IPS-15b (cell line): ENCODE results near the gene HOXD9.

ENCODE experiments used
- H3K27me3 ChIP-seq: one replicate; pipeline ENCODE4 v1.6.1; 2013; ENCODE audit warnings: low read length; ENCODE audit not compliant: control insufficient read depth, insufficient read depth
- H3K36me3 ChIP-seq: one replicate; pipeline ENCODE4 v1.6.1; 2013; ENCODE audit warnings: low read length; ENCODE audit not compliant: control insufficient read depth, insufficient read depth
- H3K4me1 ChIP-seq: one replicate; pipeline ENCODE4 v1.6.1; 2013; ENCODE audit warnings: mild to moderate bottlenecking, low read length; ENCODE audit not compliant: control insufficient read depth, insufficient read depth
- H3K4me3 ChIP-seq: one replicate; pipeline ENCODE4 v1.5.1; 2013; ENCODE audit warnings: low read depth, low read length
- H3K9ac ChIP-seq: one replicate; pipeline ENCODE4 v1.6.1; 2013; ENCODE audit warnings: low read depth, mild to moderate bottlenecking, low read length
- H3K9me3 ChIP-seq: one replicate; pipeline ENCODE4 v1.6.1; 2013; ENCODE audit warnings: mild to moderate bottlenecking, low read length; ENCODE audit not compliant: control insufficient read depth, insufficient read depth

Gene HOXD9

GRCh38 chr2:176160986-176161824 is 38.7 kb downstream of the HOXD9 start:
- Histone ChIP-seq H3K27me3 (peaks cover 100% of the 10 kb centered on the region), H3K9ac (no peak overlapping the region), H3K9me3 (no peaks in the 10 kb centered on the region)

GRCh38 chr2:176161825-176162626 is 39.5 kb downstream of the HOXD9 start:
- H3K9me3 ChIP-seq = no peaks in the 10 kb centered on the region
- H3K9ac ChIP-seq = no peak overlapping the region
- H3K27me3 ChIP-seq = peaks cover 100% of the 10 kb centered on the region
- H3K4me1 ChIP-seq = peaks cover 2% of the 10 kb centered on the region
- H3K36me3 ChIP-seq = no peaks in the 10 kb centered on the region
- H3K4me3 ChIP-seq = peak overlapping the region; percentile 12

More at GRCh38 chr2:176160986-176161824, 38.7 kb downstream of the HOXD9 start:
- H3K4me1 ChIP-seq = peaks cover 2% of the 10 kb centered on the region
- H3K36me3 ChIP-seq = no peaks in the 10 kb centered on the region
- H3K4me3 ChIP-seq = peak overlapping the region; percentile 12

- peaks cover 100% of the 10 kb centered on the region for H3K27me3 ChIP-seq
- no peaks in the 10 kb centered on the region for H3K9me3 ChIP-seq
- no peak overlapping the region for H3K9ac ChIP-seq
- peaks cover 2% of the 10 kb centered on the region for H3K4me1 ChIP-seq
- H3K4me3 ChIP-seq = peak overlapping the region; percentile 19
- H3K36me3 ChIP-seq = no peaks in the 10 kb centered on the region
Observed at GRCh38 chr2:176162911-176163671, 40.6 kb downstream of the HOXD9 start.

GRCh38 chr2:176163672-176164056 is 41.1 kb downstream of the HOXD9 start:
- Histone ChIP-seq H3K36me3 (no peaks in the 10 kb centered on the region), H3K9ac (no peak overlapping the region), H3K9me3 (no peaks in the 10 kb centered on the region), H3K4me3 (peak overlapping the region; percentile 19), H3K27me3 (peaks cover 100% of the 10 kb centered on the region), H3K4me1 (peaks cover 2% of the 10 kb centered on the region)

- Histone ChIP-seq H3K9ac (no peak overlapping the region), H3K4me1 (peaks cover 2% of the 10 kb centered on the region), H3K4me3 (peak overlapping the region; percentile 18), H3K36me3 (no peaks in the 10 kb centered on the region), H3K27me3 (peaks cover 100% of the 10 kb centered on the region), H3K9me3 (no peaks in the 10 kb centered on the region)
Observed at GRCh38 chr2:176164201-176164600, 41.7 kb downstream of the HOXD9 start.

- H3K9ac ChIP-seq = no peak overlapping the region
- H3K9me3 ChIP-seq = no peaks in the 10 kb centered on the region
- peaks cover 100% of the 10 kb centered on the region for H3K27me3 ChIP-seq
- H3K4me3 ChIP-seq = peak overlapping the region; percentile 18
- H3K36me3 ChIP-seq = no peaks in the 10 kb centered on the region
- H3K4me1 ChIP-seq = peaks cover 2% of the 10 kb centered on the region
Observed at GRCh38 chr2:176164611-176165369, 42.3 kb downstream of the HOXD9 start.

- no peaks in the 10 kb centered on the region for H3K36me3 ChIP-seq
- no peak overlapping the region for H3K9ac ChIP-seq
- H3K27me3 ChIP-seq = peaks cover 100% of the 10 kb centered on the region
- no peaks in the 10 kb centered on the region for H3K9me3 ChIP-seq
- peaks cover 2% of the 10 kb centered on the region for H3K4me1 ChIP-seq
- H3K4me3 ChIP-seq = peak overlapping the region; percentile 18
Observed at GRCh38 chr2:176165370-176166050, 43.0 kb downstream of the HOXD9 start.

- no peaks in the 10 kb centered on the region for H3K36me3 ChIP-seq
- H3K4me3 ChIP-seq = no peak overlapping the region
- peaks cover 100% of the 10 kb centered on the region for H3K27me3 ChIP-seq
- H3K9ac ChIP-seq = no peak overlapping the region
- peaks cover 4% of the 10 kb centered on the region for H3K4me1 ChIP-seq
- no peaks in the 10 kb centered on the region for H3K9me3 ChIP-seq
Observed at GRCh38 chr2:176166272-176166671, 43.8 kb downstream of the HOXD9 start.

- peaks cover 100% of the 10 kb centered on the region for H3K27me3 ChIP-seq
- no peaks in the 10 kb centered on the region for H3K36me3 ChIP-seq
- no peak overlapping the region for H3K4me3 ChIP-seq
- H3K9ac ChIP-seq = no peak overlapping the region
- H3K9me3 ChIP-seq = no peaks in the 10 kb centered on the region
- peaks cover 4% of the 10 kb centered on the region for H3K4me1 ChIP-seq
Observed at GRCh38 chr2:176167398-176167797, 44.9 kb downstream of the HOXD9 start.

- H3K9me3 ChIP-seq = no peaks in the 10 kb centered on the region
- no peak overlapping the region for H3K9ac ChIP-seq
- no peaks in the 10 kb centered on the region for H3K36me3 ChIP-seq
- H3K4me3 ChIP-seq = no peak overlapping the region
- peaks cover 6% of the 10 kb centered on the region for H3K4me1 ChIP-seq
- H3K27me3 ChIP-seq = peaks cover 100% of the 10 kb centered on the region
Observed at GRCh38 chr2:176169181-176169580, 46.7 kb downstream of the HOXD9 start.
